Neural cell (in vitro differentiated cells): Measurements from ENCODE around the gene STAT6. TPM values are rescaled to one million over a fixed set of nuclear protein-coding genes. Genes with fewer than 3 reads are reported as not detected.

Source experiments
- H2AFZ ChIP-seq: fragments of 200-600, 300-800 bp; sonication (generic), shearing (Covaris generic); 2 replicates; pipeline ENCODE4 v1.6.0; 2014; ENCODE audit warnings: low read depth, mild to moderate bottlenecking, antibody characterized with exemption, low read length, moderate library complexity
- H3F3A ChIP-seq: fragments of 200-600 bp; shearing (Covaris generic); 2 replicates; pipeline ENCODE4 v1.6.1; 2016; ENCODE audit warnings: mild to moderate bottlenecking, moderate library complexity, mixed read lengths, antibody characterized with exemption, low read length; ENCODE audit not compliant: insufficient read depth, poor library complexity, severe bottlenecking
- H3K27ac ChIP-seq: fragments of 200-600, 300-800 bp; sonication (generic), shearing (Covaris generic); 2 replicates; pipeline ENCODE4 v1.5.1; 2014; ENCODE audit warnings: mild to moderate bottlenecking, low read length, moderate library complexity
- H3K27me3 ChIP-seq: fragments of 300-800, 200-600 bp; sonication (generic), shearing (Covaris generic); 2 replicates; pipeline ENCODE4 v1.6.0; 2014; ENCODE audit warnings: mild to moderate bottlenecking, low read depth, low read length, moderate library complexity; ENCODE audit not compliant: insufficient read depth
- H3K36me3 ChIP-seq: fragments of 300-800, 200-600 bp; sonication (generic), shearing (Covaris generic); 2 replicates; pipeline ENCODE4 v1.5.1; 2014; ENCODE audit warnings: mild to moderate bottlenecking, antibody characterized with exemption, low read length, moderate library complexity; ENCODE audit not compliant: insufficient read depth
- H3K4me2 ChIP-seq: fragments of 300-800, 200-600 bp; sonication (generic), shearing (Covaris generic); 2 replicates; pipeline ENCODE4 v1.6.0; 2014; ENCODE audit warnings: mild to moderate bottlenecking, low read length
- H3K4me3 ChIP-seq: fragments of 300-800, 200-600 bp; sonication (generic), shearing (Covaris generic); 2 replicates; pipeline ENCODE4 v1.5.1; 2014; ENCODE audit warnings: mild to moderate bottlenecking, low read length, moderate library complexity
- H3K79me2 ChIP-seq: fragments of 200-600 bp; shearing (Covaris generic); replicated peaks from 2 replicates; pipeline ENCODE4 v1.6.0; 2014; ENCODE audit warnings: mild to moderate bottlenecking, low read length, moderate library complexity; ENCODE audit not compliant: insufficient read depth
- H3K9ac ChIP-seq: fragments of 300-800, 200-600 bp; sonication (generic), shearing (Covaris generic); 2 replicates; pipeline ENCODE4 v1.6.1; 2016; ENCODE audit warnings: mild to moderate bottlenecking, low read length, mixed read lengths
- H3K9me2 ChIP-seq: fragments of 200-600 bp; shearing (Covaris generic); 2 replicates; pipeline ENCODE4 v1.6.1; 2016; ENCODE audit warnings: mild to moderate bottlenecking, low read length, mixed read lengths; ENCODE audit not compliant: insufficient read depth
- H3K9me3 ChIP-seq: fragments of 200-600, 300-800 bp; sonication (generic), shearing (Covaris generic); 2 replicates; pipeline ENCODE4 v1.6.1; 2016; ENCODE audit warnings: mild to moderate bottlenecking, mixed run types, low read length, moderate library complexity, mixed read lengths
- H4K20me1 ChIP-seq: fragments of 200-600 bp; shearing (Covaris generic); 2 replicates; pipeline ENCODE4 v1.6.1; 2016; ENCODE audit warnings: mild to moderate bottlenecking, mixed run types; ENCODE audit not compliant: insufficient read depth
- CTCF ChIP-seq: fragments of 450-650 bp; IDR thresholded peaks from 2 replicates; pipeline ENCODE4 v1.5.1; 2014; ENCODE audit warnings: antibody characterized with exemption, mild to moderate bottlenecking, moderate library complexity; ENCODE audit not compliant: poor library complexity, severe bottlenecking
- EP300 ChIP-seq: fragments of 450-650 bp; conservative IDR thresholded peaks from 2 replicates; pipeline ENCODE4 v1.6.1; 2014; ENCODE audit warnings: antibody characterized with exemption, mild to moderate bottlenecking, moderate library complexity; ENCODE audit not compliant: poor library complexity, severe bottlenecking
- EZH2 ChIP-seq: fragments of 200-600, 300-800 bp; shearing (Covaris generic), sonication (generic); IDR thresholded peaks from 2 replicates; pipeline ENCODE4 v1.6.1; 2014; ENCODE audit warnings: antibody characterized with exemption, low read length, borderline replicate concordance, mild to moderate bottlenecking; ENCODE audit not compliant: insufficient read depth, poor library complexity, severe bottlenecking
- MXI1 ChIP-seq: fragments of 450-650 bp; conservative IDR thresholded peaks from 2 replicates; pipeline ENCODE4 v1.6.1; 2014; ENCODE audit warnings: antibody characterized with exemption, mild to moderate bottlenecking; ENCODE audit not compliant: poor library complexity, severe bottlenecking
- POLR2AphosphoS5 ChIP-seq: IDR thresholded peaks from 2 replicates; pipeline ENCODE4 v1.6.1; 2012
- RAD21 ChIP-seq: fragments of 450-650 bp; conservative IDR thresholded peaks from 2 replicates; pipeline ENCODE4 v1.6.1; 2014; ENCODE audit warnings: antibody characterized with exemption, mild to moderate bottlenecking, moderate library complexity
- REST ChIP-seq: IDR thresholded peaks from 2 replicates; pipeline ENCODE4 v1.6.1; 2012; ENCODE audit warnings: borderline replicate concordance
- SMC3 ChIP-seq: fragments of 450-650 bp; conservative IDR thresholded peaks from 2 replicates; pipeline ENCODE4 v1.6.1; 2014; ENCODE audit warnings: antibody characterized with exemption, mild to moderate bottlenecking, moderate library complexity; ENCODE audit not compliant: poor library complexity
- TAF1 ChIP-seq: IDR thresholded peaks from 2 replicates; pipeline ENCODE4 v1.6.1; 2012; ENCODE audit warnings: low read depth
- polyA plus RNA-seq: library from polyadenylated mRNA; depleted of rRNA; stranded (reverse); fragments of >200 nt; gene quantifications from 2 replicates; pipeline ENCODE4 v1.2.3, GENCODE V29; 2014

Gene STAT6
- polyA plus RNA-seq, 1 donor from 2014 or later: not detected

GRCh38 chr12:57143454-57143853 is 32.3 kb upstream of the STAT6 start (continued):
- TF ChIP-seq MXI1 (no peak), SMC3 (no peak), POLR2AphosphoS5 (no peak)

GRCh38 chr12:57142727-57143126 is 31.6 kb upstream of the STAT6 start:
- H3F3A ChIP-seq: no peaks in the 10 kb centered on the region
- no peaks in the 10 kb centered on the region for H3K9me2 ChIP-seq
- H3K36me3 ChIP-seq: peaks cover 32% of the 10 kb centered on the region
- no peak overlapping the region for H3K4me3 ChIP-seq
- no peaks in the 10 kb centered on the region for H3K27me3 ChIP-seq
- H3K79me2 ChIP-seq: no peaks in the 10 kb centered on the region
- H3K9ac ChIP-seq: no peak overlapping the region
- H3K27ac ChIP-seq: no peak overlapping the region
- H2AFZ ChIP-seq: no peak overlapping the region
- no peak for TF ChIP-seq EZH2
- H3K4me2 ChIP-seq: no peak overlapping the region
- no peaks in the 10 kb centered on the region for H3K9me3 ChIP-seq
- no peaks in the 10 kb centered on the region for H4K20me1 ChIP-seq

GRCh38 chr12:57142121-57142520 is 31.0 kb upstream of the STAT6 start:
- no peaks in the 10 kb centered on the region for H3K9me2 ChIP-seq
- H3K4me2 ChIP-seq: no peak overlapping the region
- H4K20me1 ChIP-seq: no peaks in the 10 kb centered on the region
- no peaks in the 10 kb centered on the region for H3K27me3 ChIP-seq
- peaks cover 32% of the 10 kb centered on the region for H3K36me3 ChIP-seq
- H2AFZ ChIP-seq: no peak overlapping the region
- no peaks in the 10 kb centered on the region for H3K9me3 ChIP-seq
- no peak overlapping the region for H3K27ac ChIP-seq
- TF ChIP-seq CTCF: no peak
- TF ChIP-seq RAD21: no peak
- TF ChIP-seq SMC3: no peak
- no peak for TF ChIP-seq EP300
- TF ChIP-seq EZH2: no peak
- TF ChIP-seq TAF1: no peak
- H3K79me2 ChIP-seq: no peaks in the 10 kb centered on the region
- no peaks in the 10 kb centered on the region for H3F3A ChIP-seq
- H3K4me3 ChIP-seq: no peak overlapping the region
- no peak overlapping the region for H3K9ac ChIP-seq

GRCh38 chr12:57141249-57141648 is 30.1 kb upstream of the STAT6 start:
- no peaks in the 10 kb centered on the region for H3K9me3 ChIP-seq
- H3K36me3 ChIP-seq: peaks cover 32% of the 10 kb centered on the region
- H2AFZ ChIP-seq: no peak overlapping the region
- no peaks in the 10 kb centered on the region for H3F3A ChIP-seq
- no peaks in the 10 kb centered on the region for H3K79me2 ChIP-seq
- no peak overlapping the region for H3K27ac ChIP-seq
- TF ChIP-seq EZH2: no peak
- no peak for TF ChIP-seq EP300
- TF ChIP-seq SMC3: no peak
- TF ChIP-seq RAD21: no peak
- TF ChIP-seq POLR2AphosphoS5: no peak
- TF ChIP-seq MXI1: no peak
- TF ChIP-seq TAF1: no peak
- TF ChIP-seq CTCF: no peak
- TF ChIP-seq REST: no peak
- no peaks in the 10 kb centered on the region for H4K20me1 ChIP-seq
- no peaks in the 10 kb centered on the region for H3K9me2 ChIP-seq
- no peaks in the 10 kb centered on the region for H3K27me3 ChIP-seq
- no peak overlapping the region for H3K4me2 ChIP-seq
- H3K4me3 ChIP-seq: no peak overlapping the region
- H3K9ac ChIP-seq: no peak overlapping the region
